ENCODE results near the gene TANK.

The TANK gene

GRCh38 chr2:161166538-161167409 is 6.5 kb downstream of the TANK start:
- DNase-seq (ENCODE audit: low read depth): no peak
- no peak overlapping the region for H3K4me3 ChIP-seq (ENCODE audit: low read depth, low read length)
- no peak for TF ChIP-seq CTCF (IDR thresholded peaks at IDR 0.05; ENCODE audit: control insufficient read depth, extremely low read depth, insufficient read depth)

- H3K4me3 ChIP-seq (ENCODE audit: low read depth, low read length): no peak overlapping the region
- DNase-seq (ENCODE audit: low read depth): no peak
- no peak for TF ChIP-seq CTCF (IDR thresholded peaks at IDR 0.05; ENCODE audit: control insufficient read depth, extremely low read depth, insufficient read depth)
Measured at GRCh38 chr2:161169335-161169734, 9.1 kb downstream of the TANK start.

DNA sequence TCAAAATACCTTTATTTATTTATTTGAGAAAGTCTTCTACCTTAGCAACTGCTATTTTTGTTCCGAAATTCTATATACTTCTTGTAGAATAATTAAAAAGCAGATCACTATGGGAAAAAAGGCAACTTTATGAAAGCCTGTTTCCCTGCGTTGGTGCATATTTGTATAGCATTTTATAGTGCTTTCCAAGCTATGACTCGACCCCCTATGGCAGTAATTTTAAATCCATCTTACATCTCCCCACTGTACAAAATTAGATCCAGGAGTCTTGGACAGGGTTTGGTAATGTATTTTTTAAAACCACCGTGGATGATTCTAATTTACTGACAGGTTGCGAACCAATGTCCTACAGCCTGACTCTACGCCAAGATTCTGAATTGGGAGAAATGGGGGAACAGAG is 10.1 kb downstream of the TANK start:
- TF ChIP-seq CTCF (IDR thresholded peaks at IDR 0.05; ENCODE audit: control insufficient read depth, extremely low read depth, insufficient read depth): no peak
- DNase-seq (ENCODE audit: low read depth): no peak
- no peak overlapping the region for H3K4me3 ChIP-seq (ENCODE audit: low read depth, low read length)

GRCh38 chr2:161170958-161171932 is 11.0 kb downstream of the TANK start:
- H3K4me3 ChIP-seq (ENCODE audit: low read depth, low read length): no peak overlapping the region
- DNase-seq (ENCODE audit: low read depth): no peak
- TF ChIP-seq CTCF (IDR thresholded peaks at IDR 0.05; ENCODE audit: control insufficient read depth, extremely low read depth, insufficient read depth): no peak

DNA sequence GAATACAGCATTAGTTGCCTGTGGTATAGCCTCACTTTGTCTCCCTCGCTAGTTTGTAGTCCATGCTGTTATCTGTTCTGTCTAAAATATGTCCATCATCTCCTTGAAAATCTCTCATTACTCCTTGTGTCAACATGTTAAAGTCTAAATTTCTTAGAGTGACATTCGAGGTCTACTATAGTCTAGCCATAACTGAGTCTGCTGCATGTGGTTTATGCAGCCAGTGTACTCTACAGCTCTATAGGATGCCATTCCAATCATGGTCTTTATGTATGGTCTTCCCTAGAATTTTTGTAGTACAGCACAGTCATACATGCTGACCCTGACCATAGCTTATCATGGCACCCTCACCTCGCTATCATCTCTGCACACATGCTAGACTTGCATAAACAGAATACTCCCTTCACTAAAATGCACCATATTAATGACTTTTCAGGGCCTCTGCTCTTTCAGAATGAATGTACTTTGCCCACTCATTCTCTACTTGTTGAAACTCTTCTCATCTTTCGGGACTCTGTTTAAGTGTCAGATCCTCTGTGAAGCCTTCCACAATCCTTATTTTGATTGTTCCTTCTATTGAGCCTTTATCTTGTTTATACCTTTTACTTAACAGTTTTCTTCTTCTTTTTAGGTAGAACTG is 12.8 kb downstream of the TANK start:
- no peak overlapping the region for H3K4me3 ChIP-seq (ENCODE audit: low read depth, low read length)
- DNase-seq (ENCODE audit: low read depth): no peak
- no peak for TF ChIP-seq CTCF (IDR thresholded peaks at IDR 0.05; ENCODE audit: control insufficient read depth, extremely low read depth, insufficient read depth)

GRCh38 chr2:161173541-161174194 is 13.4 kb downstream of the TANK start:
- H3K4me3 ChIP-seq (ENCODE audit: low read depth, low read length): no peak overlapping the region
- no peak for TF ChIP-seq CTCF (IDR thresholded peaks at IDR 0.05; ENCODE audit: control insufficient read depth, extremely low read depth, insufficient read depth)
- no peak for DNase-seq (ENCODE audit: low read depth)
